ENCODE results near the gene SCN7A.
"Not testable (repeated sequence)": the region's sequence is repeated elsewhere in the genome, so short reads cannot be mapped to it uniquely, and the experiment has no call there.

Gene SCN7A

GRCh38 chr2:166360426-166360825, 133.6 kb downstream of the SCN7A start:
- DNase-seq (ENCODE audit: low read depth) = no peak

DNA sequence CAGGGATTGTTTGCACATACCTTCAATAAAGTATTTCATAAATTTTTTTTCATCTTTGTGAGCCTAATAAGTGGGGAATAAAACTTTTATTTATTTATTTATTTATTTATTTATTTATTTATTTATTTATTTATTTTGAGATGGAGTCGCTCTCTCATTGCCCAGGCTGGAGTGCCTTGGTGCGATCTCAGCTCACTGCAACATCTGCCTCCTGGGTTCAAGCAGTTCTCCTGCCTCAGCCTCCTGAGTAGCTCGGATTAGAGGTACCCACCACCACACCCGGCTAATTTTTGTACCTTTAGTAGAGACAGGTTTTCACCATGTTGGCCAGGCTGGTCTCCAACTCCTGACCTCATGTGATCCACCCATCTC, 136.1 kb downstream of the SCN7A start:
- not testable (repeated sequence) for DNase-seq (ENCODE audit: low read depth)

DNA sequence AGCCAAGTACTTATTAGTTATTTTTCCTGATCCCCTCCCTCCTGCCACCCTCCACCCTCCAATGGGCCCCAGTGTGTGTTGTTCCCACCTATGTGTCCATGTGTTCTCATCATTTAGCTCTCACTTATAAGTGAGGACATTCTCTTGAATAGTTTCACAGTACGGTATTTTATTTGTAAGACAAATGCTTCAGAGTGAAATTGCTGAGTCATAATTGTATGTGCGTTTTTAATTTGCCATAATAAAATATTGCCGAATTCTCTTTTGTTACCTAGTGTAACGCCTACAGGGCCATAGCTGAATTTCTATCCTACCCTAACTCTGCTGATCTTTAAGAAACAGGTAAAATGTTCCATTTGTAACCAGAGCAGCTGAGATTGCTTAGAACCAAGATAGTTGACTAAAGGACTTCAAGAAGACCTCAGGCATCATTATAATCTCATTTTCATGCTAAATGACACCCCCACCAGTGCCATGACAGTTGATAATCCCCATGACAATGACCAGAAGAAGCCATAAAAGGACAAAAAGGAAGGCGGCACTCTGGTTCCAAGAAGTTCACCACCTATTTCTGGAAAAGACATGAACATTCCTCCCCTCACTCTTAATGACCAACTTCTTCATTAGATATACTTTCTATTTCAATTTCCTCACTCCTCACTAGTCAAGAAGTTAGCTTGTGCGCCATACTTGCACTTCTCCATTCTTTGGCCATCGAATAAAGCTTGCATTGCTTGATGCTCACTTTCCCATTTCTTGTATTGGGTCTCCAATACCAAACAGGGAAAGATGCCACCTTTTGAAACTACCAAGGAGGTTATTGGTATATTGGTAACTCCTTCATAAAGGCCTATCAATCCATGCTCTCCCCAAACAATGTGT, 136.7 kb downstream of the SCN7A start:
- no peak for DNase-seq (ENCODE audit: low read depth)
